ENCODE results near the gene GLP2R.

- TF ChIP-seq POLR2AphosphoS5 (IDR thresholded peaks at IDR 0.05; ENCODE audit: borderline replicate concordance, low read depth, low read length) (no peak), EZH2 (IDR thresholded peaks at IDR 0.05) (no peak)
Measured at GRCh38 chr17:9878786-9879525, 53.2 kb downstream of the GLP2R start.

Measured in SK-N-MC (cell line).